Measurements from ENCODE around the gene BCL6.

DNA sequence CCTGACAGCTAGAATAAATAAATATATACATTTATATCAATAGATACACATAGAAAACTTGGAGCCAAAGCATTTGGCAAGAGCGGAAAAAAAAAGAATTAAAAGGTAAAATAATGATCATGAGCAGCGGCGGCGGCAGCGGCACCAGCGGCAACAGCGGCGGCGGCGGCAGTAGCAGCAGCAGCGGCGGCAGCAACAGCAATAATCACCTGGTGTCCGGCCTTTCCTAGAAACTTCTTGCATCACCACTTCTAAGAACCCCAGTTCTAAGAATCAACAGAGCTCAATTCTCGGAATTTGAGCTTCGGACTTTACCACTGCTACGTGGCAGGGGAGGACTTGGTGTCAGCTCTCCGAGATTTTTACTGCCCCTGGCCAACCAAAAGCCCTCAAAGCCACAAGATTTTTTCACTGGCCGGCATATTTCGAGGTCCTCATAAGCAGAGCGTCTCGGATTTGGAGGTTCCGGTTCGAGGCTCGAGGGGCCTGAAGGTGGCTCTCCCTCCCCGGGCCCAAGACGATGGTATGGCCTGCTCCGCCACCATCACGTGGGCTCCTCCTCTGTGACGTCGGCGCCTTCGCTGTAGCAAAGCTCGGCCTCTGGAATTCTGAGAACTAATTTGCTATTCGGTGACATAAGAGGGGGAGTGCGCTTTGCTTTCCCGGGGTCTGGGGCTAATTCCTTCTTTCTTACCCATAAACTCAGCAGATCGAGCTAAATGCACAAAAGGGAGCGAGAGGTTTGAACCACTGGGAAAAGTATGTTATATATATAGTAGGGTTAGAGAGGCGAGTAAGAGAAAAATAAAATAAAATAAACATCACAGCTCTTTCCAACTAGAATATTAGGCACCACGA lies at the start of gene BCL6:
- TF ChIP-seq POLR2A (IDR thresholded peaks at IDR 0.05; ENCODE audit: low read depth, low read length) (no peak), POLR2AphosphoS5 (IDR thresholded peaks at IDR 0.05; ENCODE audit: low read depth, low read length) (no peak), TAF1 (IDR thresholded peaks at IDR 0.05; ENCODE audit: borderline replicate concordance, low read depth, low read length) (no peak)

Measured in GM12892 (cell line).